Fibroblast of mammary gland (primary cell): ENCODE measurements around the gene SRGAP3.

Experiments used
- DNase-seq: peaks from one replicate; pipeline ENCODE4 v3.0.0-alpha.2; 2010; ENCODE audit warnings: low read depth
- H3K4me3 ChIP-seq: 2 replicates; pipeline ENCODE4 v1.5.1; 2011; ENCODE audit warnings: low read depth, mild to moderate bottlenecking, low read length, moderate library complexity; ENCODE audit not compliant: control insufficient read depth
- CTCF ChIP-seq: conservative IDR thresholded peaks from 2 replicates; pipeline ENCODE4 v1.5.1; 2011; ENCODE audit warnings: low read depth, low read length, inconsistent platforms; ENCODE audit not compliant: control insufficient read depth, insufficient read depth

The SRGAP3 gene

GRCh38 chr3:9168241-9168741 lies 81.2 kb downstream of the SRGAP3 start:
- no peak for TF ChIP-seq CTCF
- no peak overlapping the region for H3K4me3 ChIP-seq
- DNase-seq: no peak

GRCh38 chr3:9167222-9167621 lies 82.2 kb downstream of the SRGAP3 start:
- TF ChIP-seq CTCF: no peak
- DNase-seq: no peak
- no peak overlapping the region for H3K4me3 ChIP-seq

- DNase-seq: no peak
- no peak for TF ChIP-seq CTCF
These were observed 84.0 kb downstream of the SRGAP3 start for GRCh38 chr3:9165421-9165820.

GRCh38 chr3:9163289-9163688 lies 86.2 kb downstream of the SRGAP3 start:
- H3K4me3 ChIP-seq: no peak overlapping the region
- TF ChIP-seq CTCF: no peak
- DNase-seq: no peak

More at GRCh38 chr3:9165421-9165820, 84.0 kb downstream of the SRGAP3 start:
- H3K4me3 ChIP-seq: no peak overlapping the region

GRCh38 chr3:9161811-9162210 lies 87.6 kb downstream of the SRGAP3 start:
- no peak for TF ChIP-seq CTCF
- DNase-seq: no peak
- no peak overlapping the region for H3K4me3 ChIP-seq

GRCh38 chr3:9161298-9161697 lies 88.1 kb downstream of the SRGAP3 start:
- no peak overlapping the region for H3K4me3 ChIP-seq
- no peak for TF ChIP-seq CTCF
- no peak for DNase-seq
